GM19438 (cell line): Measurements from ENCODE around the gene MINDY4.

Experiments
- ATAC-seq: cut with Tn5 transposase; IDR thresholded peaks from one replicate; pipeline ENCODE4 v1.9.1; 2021; ENCODE audit warnings: low read depth; ENCODE audit not compliant: unreplicated experiment

The MINDY4 gene

DNA sequence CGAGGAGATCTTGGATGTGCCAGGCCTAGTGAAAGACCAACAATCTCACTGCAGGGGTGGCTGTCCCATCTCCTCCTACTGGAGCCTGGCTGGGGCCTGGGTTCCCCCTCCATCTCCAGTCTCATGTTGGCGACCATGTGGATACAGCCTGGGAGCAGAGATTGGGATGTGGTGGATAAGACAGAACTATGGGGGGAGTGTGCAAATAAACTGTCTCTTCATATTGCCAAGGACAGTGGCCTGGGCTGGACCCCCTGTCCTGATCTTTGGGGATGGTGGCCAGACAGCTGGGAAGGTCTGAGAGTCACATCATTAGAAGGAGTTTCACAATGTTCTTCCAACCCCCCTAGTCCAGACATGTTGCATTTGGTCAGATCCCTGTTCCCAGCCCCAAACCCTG, 5.8 kb upstream of the MINDY4 start:
- no peak for ATAC-seq

DNA sequence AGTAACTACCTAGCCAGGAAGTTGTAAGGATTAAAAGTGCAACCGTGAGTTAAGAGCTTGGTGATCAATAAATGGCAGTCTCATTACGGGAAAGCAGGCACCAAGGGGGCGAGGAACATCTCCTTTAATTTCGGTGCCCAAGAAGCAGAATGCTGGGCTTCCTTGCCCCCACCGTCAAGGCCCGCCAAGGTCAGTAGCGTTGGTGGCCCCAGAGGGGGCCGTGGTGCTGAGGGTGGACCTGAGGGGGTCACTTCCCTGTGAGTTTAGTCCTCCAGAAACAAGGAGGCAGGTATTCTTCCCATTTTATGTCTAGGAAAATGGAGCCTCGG, 408 bp upstream of the MINDY4 start:
- peak; percentile 4 for ATAC-seq

- no peak for ATAC-seq
Measured at GRCh38 chr7:30771880-30772425, 736 bp downstream of the MINDY4 start.

- ATAC-seq = no peak
Measured at GRCh38 chr7:30772984-30773383, 1.8 kb downstream of the MINDY4 start.

- no peak for ATAC-seq
Measured at GRCh38 chr7:30775992-30776391, 4.8 kb downstream of the MINDY4 start.

DNA sequence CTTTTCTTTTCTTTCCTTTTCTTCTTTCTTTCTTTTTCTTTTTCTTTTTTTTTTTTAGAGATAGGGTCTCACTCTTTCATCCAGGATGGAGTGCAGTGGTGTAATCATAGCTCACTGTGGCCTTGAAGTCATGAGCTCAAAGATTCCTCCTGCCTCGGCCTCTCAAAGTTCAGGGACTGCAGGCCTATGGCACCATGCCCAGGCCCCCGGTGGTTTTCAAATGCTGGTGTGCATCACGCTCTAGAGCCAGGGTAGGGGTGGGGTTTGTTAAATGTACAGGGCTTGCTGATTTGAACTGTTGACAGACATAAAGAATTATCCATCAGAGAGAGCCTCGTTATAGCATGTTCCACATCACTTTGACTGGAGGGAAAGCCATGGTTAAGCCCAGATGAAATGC, 5.8 kb downstream of the MINDY4 start:
- ATAC-seq = no peak

GRCh38 chr7:30778255-30779025, 7.2 kb downstream of the MINDY4 start:
- no peak for ATAC-seq

DNA sequence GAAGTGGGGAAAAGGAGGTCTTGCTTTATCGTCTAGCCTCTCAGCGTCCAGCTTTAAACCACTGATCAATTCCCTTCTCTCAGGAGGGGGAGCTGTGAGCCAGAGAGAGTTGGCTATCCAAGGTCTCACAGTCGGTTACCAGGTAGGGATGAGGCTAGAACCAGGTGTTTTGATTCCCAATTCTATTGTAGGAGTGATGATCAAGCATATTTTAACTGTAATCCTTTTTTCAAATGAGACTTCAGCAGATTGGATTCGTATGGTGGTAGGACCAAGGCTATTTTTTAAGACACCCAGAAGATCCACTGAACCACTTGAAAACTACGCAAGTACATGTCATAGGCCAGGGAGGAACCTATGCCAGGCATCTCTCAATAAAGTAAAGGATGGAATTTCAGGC, 8.4 kb downstream of the MINDY4 start:
- no peak for ATAC-seq

DNA sequence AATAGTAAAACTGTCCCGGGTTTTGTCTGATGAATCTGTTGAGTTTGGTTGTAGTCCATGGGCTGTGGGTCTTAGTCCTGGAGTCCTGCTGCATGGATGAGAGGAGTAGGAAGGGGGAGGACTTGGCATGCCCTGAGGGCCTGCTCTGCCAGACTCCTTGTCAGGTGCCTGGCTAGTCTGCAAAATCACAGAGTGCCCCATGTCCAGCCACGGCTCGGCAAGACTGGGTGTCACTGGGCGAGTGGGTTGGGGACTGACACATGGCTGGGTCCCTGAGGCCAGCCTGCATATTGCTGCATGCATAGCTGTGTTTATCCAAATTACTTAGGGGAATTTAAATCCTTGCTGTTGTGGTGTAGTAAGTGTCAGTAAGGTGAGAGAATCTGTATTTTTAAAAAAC, 9.7 kb downstream of the MINDY4 start:
- no peak for ATAC-seq

DNA sequence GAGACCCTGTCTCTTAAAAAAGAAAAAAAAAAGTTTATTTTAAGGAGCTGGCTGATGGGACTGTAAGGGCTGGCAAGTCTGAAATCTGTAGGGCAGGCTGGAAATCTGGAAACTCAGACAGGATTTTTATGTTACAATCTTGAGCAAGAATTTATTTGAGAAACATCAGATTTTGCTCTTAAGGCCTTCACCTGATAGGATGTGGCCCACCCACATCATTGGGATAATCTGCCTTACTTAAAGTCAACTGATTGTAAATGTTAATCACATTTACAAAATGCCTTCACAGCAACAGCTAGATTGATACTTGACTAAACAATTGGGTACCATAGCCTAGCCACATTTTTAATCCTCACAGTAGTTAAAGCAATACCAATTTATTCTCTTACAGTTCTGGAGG, 11.5 kb downstream of the MINDY4 start:
- no peak for ATAC-seq

GRCh38 chr7:30785786-30786185, 14.6 kb downstream of the MINDY4 start:
- ATAC-seq = no peak

- no peak for ATAC-seq
Measured at GRCh38 chr7:30787486-30787885, 16.3 kb downstream of the MINDY4 start.

GRCh38 chr7:30788640-30789333, 17.6 kb downstream of the MINDY4 start:
- no peak for ATAC-seq

DNA sequence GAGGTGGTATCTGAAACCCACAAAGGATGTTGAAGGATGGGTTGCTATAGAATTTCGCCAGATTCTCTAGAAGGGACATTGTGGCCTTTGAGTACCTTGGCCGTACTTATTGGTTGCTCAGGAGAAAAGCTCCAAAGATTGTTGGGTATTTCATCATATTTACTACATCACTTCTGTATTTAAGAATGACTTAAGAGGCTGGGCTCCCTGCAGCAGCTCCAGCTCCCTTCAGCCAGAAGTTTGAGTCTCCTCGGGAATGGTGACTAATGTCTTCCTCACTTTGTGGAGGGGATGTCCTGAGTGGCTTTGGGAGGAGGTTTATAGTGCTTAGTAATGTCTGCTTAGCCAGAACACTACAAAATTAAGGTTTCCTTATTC, 18.1 kb downstream of the MINDY4 start:
- ATAC-seq = no peak

GRCh38 chr7:30790356-30790755, 19.1 kb downstream of the MINDY4 start:
- no peak for ATAC-seq

GRCh38 chr7:30791114-30791513, 19.9 kb downstream of the MINDY4 start:
- ATAC-seq = no peak

- ATAC-seq = no peak
Measured at GRCh38 chr7:30795161-30795948, 24.1 kb downstream of the MINDY4 start.

- ATAC-seq = no peak
Measured at GRCh38 chr7:30796105-30796869, 25.1 kb downstream of the MINDY4 start.

DNA sequence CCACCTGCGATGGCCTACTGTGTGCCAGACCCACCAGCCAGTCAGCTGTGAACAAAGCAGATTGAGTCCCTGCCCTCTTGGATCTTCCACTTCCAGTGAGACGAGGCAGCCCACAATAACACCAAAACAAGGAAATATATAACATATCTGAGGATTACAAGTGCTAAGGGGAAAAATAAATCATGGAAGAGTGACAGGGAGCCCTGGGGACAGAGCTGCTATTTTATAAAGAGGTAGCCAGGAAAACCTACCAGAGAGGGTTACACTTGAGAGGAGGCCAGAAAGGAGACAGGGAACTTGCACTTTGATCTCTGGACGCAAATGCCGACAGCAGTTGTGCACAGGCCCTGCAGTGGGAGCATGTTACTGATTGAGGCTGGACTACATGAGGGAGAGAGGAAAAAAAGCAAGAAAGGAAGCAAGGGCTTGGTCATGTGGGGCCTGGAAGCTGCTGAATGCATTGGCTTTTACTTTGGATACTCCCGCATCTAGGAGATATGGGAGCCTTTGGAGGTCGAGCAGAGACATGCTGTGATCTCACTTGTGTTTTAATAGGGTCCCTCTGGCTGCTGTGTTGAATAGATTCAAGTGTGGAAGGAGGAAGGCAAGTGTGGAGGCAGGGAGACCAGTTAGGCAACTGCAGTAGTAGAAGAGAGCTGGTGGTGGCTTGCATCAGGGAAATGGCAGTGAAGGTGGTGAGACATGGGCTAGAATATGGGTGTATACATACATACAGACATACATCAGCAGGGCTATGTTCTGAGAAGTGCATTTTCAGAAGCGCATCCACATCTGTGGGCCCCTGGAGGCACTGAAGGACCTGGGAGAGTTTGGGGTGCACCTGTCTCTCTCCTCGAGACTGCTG, 26.2 kb downstream of the MINDY4 start:
- no peak for ATAC-seq
